GM20431 (cell line): ENCODE measurements around the gene PABPC5.

Experiments used
- in situ Hi-C: fragments of 300-500 bp; cut with MseI, MboI; formaldehyde crosslinking; loops from one replicate; pipeline ENCODE4 v1.15.0; 2020; ENCODE audit warnings: low sequenced_read_pairs; ENCODE audit not compliant: unreplicated experiment

Gene PABPC5

GRCh38 chrX:91434351-91435168 is at the start of gene PABPC5:
TSS of gene PABPC5 (plus strand) at chrX:91434839. CDS start at chrX:91435578, 739 bp downstream.
- in situ Hi-C loops, result no loop called here

- in situ Hi-C loops, result no loop called here
Observed at GRCh38 chrX:91389026-91389425, 45.6 kb upstream of the PABPC5 start.

GRCh38 chrX:91414713-91415112 is 19.9 kb upstream of the PABPC5 start:
- in situ Hi-C loops, result no loop called here

GRCh38 chrX:91435395-91435794 is 756 bp downstream of the PABPC5 start:
- in situ Hi-C loops, result no loop called here
